ENCODE results near the gene CINP. TPM values are rescaled to one million over a fixed set of nuclear protein-coding genes. Genes with fewer than 3 reads are reported as not detected.
A peak's percentile ranks its signal among the peaks of the same experiment; 100 is the strongest.

CINP gene
- total and polyA plus RNA-seq, 2 of the 13 experiments (the other 11 are each of a cell fraction or from before 2014, with no cell fraction given): 32.8 to 42.8 TPM

GRCh38 chr14:102320033-102320660 lies 42.5 kb downstream of the CINP start (continued):
- TF ChIP-seq RNF219 (CRISPR knock-in tag; IDR thresholded peaks at IDR 0.05) (peak; percentile 75; the same call in 1 of the 2 replicates), ZNF766 (CRISPR knock-in tag; IDR thresholded peaks at IDR 0.05; ENCODE audit: borderline replicate concordance) (no peak), AHR (CRISPR knock-in tag; IDR thresholded peaks at IDR 0.05) (0 out of 2 replicates have a peak, but pooled peaks have one; percentile 36), ATF2 (CRISPR knock-in tag; IDR thresholded peaks at IDR 0.05) (0 out of 2 replicates have a peak, but pooled peaks have one; percentile 21), ETS1 (CRISPR knock-in tag; IDR thresholded peaks at IDR 0.05) (no peak), EZH2 (conservative IDR thresholded peaks at IDR 0.05; ENCODE audit: low read depth, low read length) (no peak), ZUFSP (CRISPR knock-in tag; IDR thresholded peaks at IDR 0.05; ENCODE audit: borderline replicate concordance) (no peak), U2AF2 (IDR thresholded peaks at IDR 0.05; ENCODE audit: low read depth, low read length) (no peak), ZFP41 (CRISPR knock-in tag; IDR thresholded peaks at IDR 0.05; ENCODE audit: borderline replicate concordance) (0 out of 2 replicates have a peak, but pooled peaks have one; percentile 13), PBX3 (CRISPR knock-in tag; IDR thresholded peaks at IDR 0.05; ENCODE audit: borderline replicate concordance) (0 out of 2 replicates have a peak, but pooled peaks have one; percentile 45), FOXP4 (CRISPR knock-in tag; IDR thresholded peaks at IDR 0.05) (no peak), PRPF4 (IDR thresholded peaks at IDR 0.05; ENCODE audit: low read depth, low read length, poor library complexity, severe bottlenecking) (no peak), ZNF333 (CRISPR knock-in tag; IDR thresholded peaks at IDR 0.05; ENCODE audit: borderline replicate concordance) (no peak; the same call in 1 of the 2 replicates), ZFY (CRISPR knock-in tag; IDR thresholded peaks at IDR 0.05) (peak; percentile 71), SPEN (CRISPR knock-in tag; IDR thresholded peaks at IDR 0.05; ENCODE audit: low read depth) (no peak), TRAFD1 (CRISPR knock-in tag; IDR thresholded peaks at IDR 0.05; ENCODE audit: borderline replicate concordance) (no peak)
